Liver (tissue), 9 donors: ENCODE measurements around the gene C7. TPM values are rescaled to one million over a fixed set of nuclear protein-coding genes. Genes with fewer than 3 reads are reported as not detected.

Experiments
- DNase-seq: peaks from one replicate; pipeline ENCODE4 v3.0.0-alpha.2; 2017; ENCODE audit warnings: low spot score
- H3K27ac ChIP-seq, 2 donors: one replicate each; pipeline ENCODE4 v1.7.0; 2013; ENCODE audit warnings: inconsistent platforms in 2 of 2, low read length in 2 of 2, control low read depth in 1 of 2, low read depth in 1 of 2, mild to moderate bottlenecking in 1 of 2
- H3K27me3 ChIP-seq, 4 donors: one replicate each; pipeline versions ENCODE4 v1.6.1 to v1.7.0; 2013; ENCODE audit warnings: low read length in 3 of 4, inconsistent platforms in 1 of 4, mild to moderate bottlenecking in 1 of 4, moderate library complexity in 1 of 4; ENCODE audit not compliant: control insufficient read depth in 4 of 4, insufficient read depth in 4 of 4
- H3K36me3 ChIP-seq, 4 donors: one replicate each; pipeline versions ENCODE4 v1.6.1 to v1.7.0; 2013; ENCODE audit warnings: low read length in 3 of 4, mild to moderate bottlenecking in 3 of 4, low read depth in 1 of 4, moderate library complexity in 1 of 4; ENCODE audit not compliant: control insufficient read depth in 4 of 4, insufficient read depth in 3 of 4
- H3K4me1 ChIP-seq, 4 donors: one replicate each; pipeline versions ENCODE4 v1.6.1 to v1.7.0; 2013; ENCODE audit warnings: low read length in 3 of 4, mild to moderate bottlenecking in 3 of 4, moderate library complexity in 1 of 4; ENCODE audit not compliant: control insufficient read depth in 4 of 4, insufficient read depth in 4 of 4
- H3K4me3 ChIP-seq, 3 donors: one replicate each; pipeline versions ENCODE4 v1.6.1 to v1.7.0; 2013; ENCODE audit warnings: low read length in 3 of 3, control low read depth in 1 of 3, low read depth in 1 of 3, mild to moderate bottlenecking in 1 of 3
- H3K9ac ChIP-seq, 2 donors: one replicate each; pipeline ENCODE4 v1.7.0; 2013; ENCODE audit warnings: low read length in 2 of 2, mild to moderate bottlenecking in 2 of 2, moderate library complexity in 2 of 2, control low read depth in 1 of 2, low read depth in 1 of 2
- H3K9me3 ChIP-seq, 4 donors: one replicate each; pipeline versions ENCODE4 v1.6.1 to v1.7.0; 2013; ENCODE audit warnings: low read length in 3 of 4; ENCODE audit not compliant: control insufficient read depth in 4 of 4
- EGR1 ChIP-seq, 2 donors: IDR thresholded peaks; 2 replicates each; pipeline ENCODE4 v1.6.1; 2016 to 2018; ENCODE audit warnings: antibody characterized with exemption in 2 of 2, low read depth in 2 of 2
- FOXA1 ChIP-seq: IDR thresholded peaks from 2 replicates; pipeline ENCODE4 v1.6.1; 2016; ENCODE audit warnings: antibody characterized with exemption
- FOXA2 ChIP-seq: IDR thresholded peaks from 2 replicates; pipeline ENCODE4 v1.6.1; 2016; ENCODE audit warnings: antibody characterized with exemption
- GABPA ChIP-seq, 2 donors: IDR thresholded peaks in 1 of 2; conservative IDR thresholded peaks in 1 of 2; 2 replicates each; pipeline ENCODE4 v1.6.1; 2016; ENCODE audit warnings: antibody characterized with exemption in 2 of 2, mild to moderate bottlenecking in 1 of 2, moderate library complexity in 1 of 2
- HNF4A ChIP-seq, 2 donors: conservative IDR thresholded peaks; 2 replicates each; pipeline ENCODE4 v1.6.1; 2016; ENCODE audit warnings: antibody characterized with exemption in 2 of 2, mild to moderate bottlenecking in 2 of 2
- HNF4G ChIP-seq: IDR thresholded peaks from 2 replicates; pipeline ENCODE4 v1.6.1; 2016; ENCODE audit warnings: antibody characterized with exemption
- JUND ChIP-seq, 2 donors: IDR thresholded peaks; 2 replicates each; pipeline ENCODE4 v1.6.1; 2016; ENCODE audit warnings: antibody characterized with exemption in 2 of 2
- MAX ChIP-seq: IDR thresholded peaks from 2 replicates; pipeline ENCODE4 v1.6.1; 2016; ENCODE audit warnings: antibody characterized with exemption
- RAD21 ChIP-seq, 2 donors: IDR thresholded peaks; 2 replicates each; pipeline ENCODE4 v1.6.1; 2016; ENCODE audit warnings: antibody characterized with exemption in 2 of 2, mild to moderate bottlenecking in 2 of 2
- RXRA ChIP-seq, 2 donors: IDR thresholded peaks; 2 replicates each; pipeline ENCODE4 v1.6.1; 2017 to 2018; ENCODE audit warnings: antibody characterized with exemption in 2 of 2, mild to moderate bottlenecking in 1 of 2
- SP1 ChIP-seq: IDR thresholded peaks from 2 replicates; pipeline ENCODE4 v1.6.1; 2018; ENCODE audit warnings: antibody characterized with exemption, mild to moderate bottlenecking
- TAF1 ChIP-seq: conservative IDR thresholded peaks from 2 replicates; pipeline ENCODE4 v1.6.1; 2016; ENCODE audit warnings: antibody characterized with exemption, mild to moderate bottlenecking
- YY1 ChIP-seq: IDR thresholded peaks from 2 replicates; pipeline ENCODE4 v1.6.1; 2016; ENCODE audit warnings: antibody characterized with exemption, mild to moderate bottlenecking
- WGBS: extraction: QIAGEN DNeasy Blood & Tissue Kit; methylation state at CpG from one replicate; pipeline ENCODE4 v1.1.7; 2013; 5-methylcytosine and 5-hydroxymethylcytosine counted together
- polyA plus RNA-seq, 2 donors: library from polyadenylated mRNA; stranded (reverse) in 1 of 2; unstranded in 1 of 2; fragments of 200-250 nt in 1 of 2; fragments of >200 nt in 1 of 2; fragmentation: Nextera tagmentation in 1 of 2; extraction: Ambion mirVana in 1 of 2; gene quantifications; one replicate each; pipeline versions ENCODE4 v1.2.1 to v1.2.3, GENCODE V29; 2013 to 2015
- total RNA-seq, 2 donors: library from RNA; depleted of rRNA; stranded (reverse); fragments of >200 nt; gene quantifications; one replicate each; pipeline ENCODE4 v1.2.3, GENCODE V29; 2014
- TF ChIP-seq, protein P1 (sequence below): IDR thresholded peaks from 2 replicates; pipeline ENCODE4 v1.6.1; 2016; ENCODE audit warnings: antibody characterized with exemption
- TF ChIP-seq, protein P2 (sequence below): IDR thresholded peaks from 2 replicates; pipeline ENCODE4 v1.6.1; 2016; ENCODE audit warnings: antibody characterized with exemption, mild to moderate bottlenecking
- TF ChIP-seq, protein P3 (sequence below): fragments of 150-350 bp; IDR thresholded peaks from 2 replicates; pipeline ENCODE4 v1.5.1; 2017; ENCODE audit warnings: improper control_type of control experiment, low read depth, low read length; ENCODE audit not compliant: missing input control
- donor health status: healthy.
- donor health status: healthy.
- donor health status: healthy.
- donor health status: healthy.
- donor health status: healthy.

Gene C7
- total and polyA plus RNA-seq, 4 donors: 25.5 to 268 (median 110) TPM

DNA sequence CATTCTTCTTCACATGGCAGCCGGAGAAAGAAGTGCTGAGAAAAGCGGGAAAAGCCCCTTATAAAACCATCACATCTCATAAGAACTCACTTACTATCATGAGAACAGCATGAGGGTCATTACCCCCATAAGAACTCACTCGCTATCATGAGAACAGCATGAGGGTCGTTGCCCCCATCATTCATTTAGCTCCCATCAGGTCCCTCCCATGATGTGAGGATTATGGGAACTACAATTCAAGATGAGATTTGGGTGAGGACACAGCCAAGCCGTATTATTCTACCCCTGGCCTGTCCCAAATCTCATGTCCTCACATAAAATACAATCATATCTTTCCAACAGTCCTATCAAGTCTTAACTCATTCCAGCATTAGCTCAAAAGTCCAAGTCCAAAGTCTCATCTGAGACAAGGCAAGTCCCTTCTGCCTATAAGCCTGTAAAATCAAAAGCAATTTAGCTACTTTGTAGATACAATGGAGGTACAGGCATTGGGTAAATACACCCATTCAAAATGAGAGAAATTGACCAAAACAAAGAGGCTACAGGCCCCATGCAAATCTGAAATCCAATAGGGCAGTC lies 82.8 kb downstream of the C7 start:
- Histone ChIP-seq H3K4me3 (no peak overlapping the region), H3K9ac (no peak overlapping the region), H3K36me3 (peaks cover 0 to 2% (median 0%) of the 10 kb centered on the region in 4 donors), H3K4me1 (peaks cover 11 to 37% (median 24%) of the 10 kb centered on the region in 4 donors), H3K27ac (peak overlapping the region; percentile 66 to 80), H3K9me3 (peaks cover 0 to 2% (median 0%) of the 10 kb centered on the region in 4 donors), H3K27me3 (no peaks in the 10 kb centered on the region)
- TF ChIP-seq MAX (no peak), HNF4G (peak; percentile 62), YY1 (no peak), RXRA (IDR thresholded peaks at IDR 0.05) (peak in 1 of 2 donors; percentile 7), FOXA2 (no peak), JUND (IDR thresholded peaks at IDR 0.05) (no peak), RAD21 (IDR thresholded peaks at IDR 0.05) (peak in 1 of 2 donors; percentile 9), EGR1 (IDR thresholded peaks at IDR 0.05; ENCODE audit: low read depth in 2 of 2) (no peak), FOXA1 (no peak), SP1 (peak; percentile 67), TAF1 (no peak), HNF4A (conservative IDR thresholded peaks at IDR 0.05) (peak; percentile 72 to 90)
- TF ChIP-seq, protein P1, sequence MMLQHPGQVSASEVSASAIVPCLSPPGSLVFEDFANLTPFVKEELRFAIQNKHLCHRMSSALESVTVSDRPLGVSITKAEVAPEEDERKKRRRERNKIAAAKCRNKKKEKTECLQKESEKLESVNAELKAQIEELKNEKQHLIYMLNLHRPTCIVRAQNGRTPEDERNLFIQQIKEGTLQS: no peak
- TF ChIP-seq, protein P2, sequence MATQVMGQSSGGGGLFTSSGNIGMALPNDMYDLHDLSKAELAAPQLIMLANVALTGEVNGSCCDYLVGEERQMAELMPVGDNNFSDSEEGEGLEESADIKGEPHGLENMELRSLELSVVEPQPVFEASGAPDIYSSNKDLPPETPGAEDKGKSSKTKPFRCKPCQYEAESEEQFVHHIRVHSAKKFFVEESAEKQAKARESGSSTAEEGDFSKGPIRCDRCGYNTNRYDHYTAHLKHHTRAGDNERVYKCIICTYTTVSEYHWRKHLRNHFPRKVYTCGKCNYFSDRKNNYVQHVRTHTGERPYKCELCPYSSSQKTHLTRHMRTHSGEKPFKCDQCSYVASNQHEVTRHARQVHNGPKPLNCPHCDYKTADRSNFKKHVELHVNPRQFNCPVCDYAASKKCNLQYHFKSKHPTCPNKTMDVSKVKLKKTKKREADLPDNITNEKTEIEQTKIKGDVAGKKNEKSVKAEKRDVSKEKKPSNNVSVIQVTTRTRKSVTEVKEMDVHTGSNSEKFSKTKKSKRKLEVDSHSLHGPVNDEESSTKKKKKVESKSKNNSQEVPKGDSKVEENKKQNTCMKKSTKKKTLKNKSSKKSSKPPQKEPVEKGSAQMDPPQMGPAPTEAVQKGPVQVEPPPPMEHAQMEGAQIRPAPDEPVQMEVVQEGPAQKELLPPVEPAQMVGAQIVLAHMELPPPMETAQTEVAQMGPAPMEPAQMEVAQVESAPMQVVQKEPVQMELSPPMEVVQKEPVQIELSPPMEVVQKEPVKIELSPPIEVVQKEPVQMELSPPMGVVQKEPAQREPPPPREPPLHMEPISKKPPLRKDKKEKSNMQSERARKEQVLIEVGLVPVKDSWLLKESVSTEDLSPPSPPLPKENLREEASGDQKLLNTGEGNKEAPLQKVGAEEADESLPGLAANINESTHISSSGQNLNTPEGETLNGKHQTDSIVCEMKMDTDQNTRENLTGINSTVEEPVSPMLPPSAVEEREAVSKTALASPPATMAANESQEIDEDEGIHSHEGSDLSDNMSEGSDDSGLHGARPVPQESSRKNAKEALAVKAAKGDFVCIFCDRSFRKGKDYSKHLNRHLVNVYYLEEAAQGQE: no peak
- no peak for DNase-seq
- 45% methylated on average over 5 of the region's 5 CpGs for WGBS

- Histone ChIP-seq H3K36me3 (peaks cover 0 to 2% (median 0%) of the 10 kb centered on the region in 4 donors), H3K9ac (no peak overlapping the region), H3K27me3 (no peaks in the 10 kb centered on the region), H3K4me3 (no peak overlapping the region), H3K4me1 (peaks cover 6 to 45% (median 28%) of the 10 kb centered on the region in 4 donors), H3K27ac (no peak overlapping the region), H3K9me3 (no peaks in the 10 kb centered on the region)
- 97% methylated on average over 5 of the region's 5 CpGs for WGBS
- no peak for DNase-seq
- TF ChIP-seq SP1 (no peak), YY1 (no peak), FOXA1 (no peak), MAX (no peak), EGR1 (IDR thresholded peaks at IDR 0.05; ENCODE audit: low read depth in 2 of 2) (no peak), FOXA2 (no peak), RXRA (IDR thresholded peaks at IDR 0.05) (no peak), RAD21 (IDR thresholded peaks at IDR 0.05) (no peak), JUND (IDR thresholded peaks at IDR 0.05) (no peak), TAF1 (no peak), GABPA (IDR thresholded peaks at IDR 0.05 in 1 of 2, conservative IDR thresholded peaks at IDR 0.05 in 1 of 2) (no peak)
- TF ChIP-seq, protein P3, sequence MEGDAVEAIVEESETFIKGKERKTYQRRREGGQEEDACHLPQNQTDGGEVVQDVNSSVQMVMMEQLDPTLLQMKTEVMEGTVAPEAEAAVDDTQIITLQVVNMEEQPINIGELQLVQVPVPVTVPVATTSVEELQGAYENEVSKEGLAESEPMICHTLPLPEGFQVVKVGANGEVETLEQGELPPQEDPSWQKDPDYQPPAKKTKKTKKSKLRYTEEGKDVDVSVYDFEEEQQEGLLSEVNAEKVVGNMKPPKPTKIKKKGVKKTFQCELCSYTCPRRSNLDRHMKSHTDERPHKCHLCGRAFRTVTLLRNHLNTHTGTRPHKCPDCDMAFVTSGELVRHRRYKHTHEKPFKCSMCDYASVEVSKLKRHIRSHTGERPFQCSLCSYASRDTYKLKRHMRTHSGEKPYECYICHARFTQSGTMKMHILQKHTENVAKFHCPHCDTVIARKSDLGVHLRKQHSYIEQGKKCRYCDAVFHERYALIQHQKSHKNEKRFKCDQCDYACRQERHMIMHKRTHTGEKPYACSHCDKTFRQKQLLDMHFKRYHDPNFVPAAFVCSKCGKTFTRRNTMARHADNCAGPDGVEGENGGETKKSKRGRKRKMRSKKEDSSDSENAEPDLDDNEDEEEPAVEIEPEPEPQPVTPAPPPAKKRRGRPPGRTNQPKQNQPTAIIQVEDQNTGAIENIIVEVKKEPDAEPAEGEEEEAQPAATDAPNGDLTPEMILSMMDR: no peak
- TF ChIP-seq, protein P1: no peak
- TF ChIP-seq, protein P2: no peak
These were observed 86.7 kb downstream of the C7 start for GRCh38 chr5:40995801-40996586.
